ENCODE results near the gene MSX1.

Gene MSX1

DNA sequence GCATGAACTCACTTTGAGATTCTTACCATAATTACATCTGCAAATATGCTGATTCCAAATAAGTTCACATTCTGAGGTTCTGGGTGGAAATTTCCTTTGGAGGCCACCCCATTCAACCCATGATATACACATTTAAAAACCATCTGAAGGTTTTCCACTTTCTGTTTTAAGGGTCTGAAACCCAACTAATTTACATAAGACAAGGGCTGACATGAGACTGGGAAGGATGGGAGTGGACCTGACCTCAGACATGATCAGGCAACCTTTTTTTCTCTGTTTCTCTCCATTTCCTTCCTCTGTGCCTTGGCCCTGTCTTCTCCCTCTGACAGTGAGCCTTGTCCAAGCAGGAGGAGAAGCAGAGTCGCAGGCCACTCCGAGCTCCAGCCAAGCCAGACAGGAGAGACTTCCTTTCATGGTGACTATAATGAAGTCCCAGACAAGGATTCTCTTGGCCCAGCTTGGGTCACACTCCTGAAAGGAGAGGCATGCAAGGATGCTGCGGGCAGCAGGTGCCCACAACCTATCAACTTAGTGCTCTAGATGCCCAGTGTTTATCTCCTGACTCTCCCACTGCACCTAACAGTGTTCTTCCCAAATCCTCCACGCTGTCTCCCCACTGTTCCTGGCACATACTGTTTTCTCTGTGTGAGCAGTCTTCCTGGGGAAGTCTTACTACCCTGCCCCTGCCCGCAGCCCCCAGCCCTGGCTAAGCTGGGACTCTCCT is 39.9 kb downstream of the MSX1 start:
- no peak for DNase-seq (ENCODE audit: low read depth in 1 of 2, low spot score in 1 of 2)

DNA sequence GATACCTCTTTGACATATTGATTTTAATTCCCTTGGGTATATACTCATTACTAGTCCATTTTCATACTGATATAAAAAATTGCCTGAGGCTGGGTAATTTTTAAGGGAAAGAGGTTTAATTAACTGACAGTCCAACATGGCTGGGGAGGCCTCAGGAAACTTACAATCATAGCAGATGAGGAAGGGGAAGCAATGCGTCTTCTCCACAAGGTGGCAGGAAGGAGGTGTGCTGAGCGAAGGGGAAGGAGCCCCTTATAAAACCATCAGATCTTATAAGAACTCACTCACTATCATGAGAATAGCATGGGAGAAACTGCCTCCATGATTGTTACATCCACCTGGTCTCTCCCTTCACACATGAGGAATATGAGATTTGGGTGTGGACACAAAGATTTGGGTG is 42.4 kb downstream of the MSX1 start:
- DNase-seq (ENCODE audit: low read depth in 1 of 2, low spot score in 1 of 2), result no peak

- DNase-seq (ENCODE audit: low read depth in 1 of 2, low spot score in 1 of 2), result no peak
These were observed 52.7 kb downstream of the MSX1 start for GRCh38 chr4:4912155-4912554.

DNA sequence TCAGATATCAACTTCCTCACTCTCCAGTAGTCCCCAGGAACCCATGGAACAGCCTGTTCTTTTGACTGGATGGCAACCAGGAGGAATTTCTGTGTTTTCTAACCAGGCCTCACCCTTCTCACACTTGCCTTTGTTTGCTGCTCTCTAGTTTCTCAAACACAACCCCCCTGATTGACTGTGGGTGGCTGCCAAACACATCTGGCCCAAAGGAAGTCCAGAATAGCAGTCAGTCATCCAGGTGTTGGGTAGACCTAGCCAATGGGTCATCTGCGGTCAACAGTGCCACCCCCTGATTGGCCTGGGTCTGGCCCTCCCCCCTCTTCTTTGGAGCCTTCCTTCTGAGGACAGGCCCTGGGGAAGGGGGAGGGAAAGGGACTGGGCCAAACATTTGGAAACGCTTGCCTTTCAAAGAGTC is 53.7 kb downstream of the MSX1 start:
- no peak for DNase-seq (ENCODE audit: low read depth in 1 of 2, low spot score in 1 of 2)
